NCI-H1105 (cell line): ENCODE results near the gene RNU6-7.
A peak's percentile ranks its signal among the peaks of the same experiment; 100 is the strongest.

Experiments used
- DNase-seq: peaks from one replicate; lab custom pipeline; 2025; lab: John Stamatoyannopoulos, UW

RNU6-7 gene

DNA sequence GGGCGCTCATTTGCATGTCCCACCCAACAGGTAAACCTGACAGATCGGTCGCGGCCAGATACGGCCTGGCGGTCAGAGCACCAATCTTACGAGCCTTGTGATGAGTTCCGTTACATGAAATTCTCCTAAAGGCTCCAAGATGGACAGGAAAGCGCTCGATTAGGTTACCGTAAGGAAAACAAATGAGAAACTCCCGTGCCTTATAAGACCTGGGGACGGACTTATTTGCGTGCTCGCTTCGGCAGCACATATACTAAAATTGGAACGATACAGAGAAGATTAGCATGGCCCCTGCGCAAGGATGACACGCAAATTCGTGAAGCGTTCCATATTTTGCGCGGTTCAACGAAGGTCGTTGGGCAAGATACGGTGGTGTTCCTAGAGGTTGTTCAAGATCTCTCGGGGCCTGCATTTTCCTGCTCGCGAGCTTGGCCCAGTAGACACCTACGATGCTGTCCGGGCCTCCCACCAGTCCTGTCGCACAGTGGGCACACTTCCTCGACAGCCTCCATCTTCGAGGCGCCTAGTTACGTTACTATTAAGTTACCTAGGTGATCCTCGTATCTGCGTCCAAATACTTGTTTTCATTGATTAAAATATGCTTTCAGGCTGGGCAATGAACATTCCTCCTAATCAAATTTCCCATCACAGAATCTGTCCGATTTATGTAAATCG lies at the start of gene RNU6-7:
Gene RNU6-7 (plus strand): TSS at position 230 of the 675 bp plus-strand sequence.
- DNase-seq, result peak; percentile 38

- no peak for DNase-seq
Observed at GRCh38 chr14:32166029-32166428, 35.8 kb upstream of the RNU6-7 start.

GRCh38 chr14:32166924-32167323 lies 34.9 kb upstream of the RNU6-7 start:
- no peak for DNase-seq

DNA sequence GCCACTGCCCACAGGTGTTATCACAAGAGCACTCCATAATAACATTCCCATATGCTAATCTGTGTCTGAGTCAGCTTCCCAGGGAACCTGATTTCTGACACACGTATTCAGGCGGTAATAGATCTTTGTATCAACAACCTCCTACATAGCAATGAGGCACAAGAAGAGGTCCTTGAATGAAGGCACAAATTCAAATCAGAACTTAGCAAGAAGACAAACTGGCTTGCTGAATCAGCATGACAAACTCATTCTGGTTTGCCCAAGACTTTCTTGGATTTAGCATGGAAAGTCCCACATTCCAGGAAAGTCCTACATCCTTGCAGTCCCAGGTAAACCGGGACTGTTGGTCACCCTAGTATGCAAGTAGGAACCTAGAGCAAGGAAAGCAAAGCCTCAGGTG lies 33.9 kb upstream of the RNU6-7 start:
- no peak for DNase-seq

DNA sequence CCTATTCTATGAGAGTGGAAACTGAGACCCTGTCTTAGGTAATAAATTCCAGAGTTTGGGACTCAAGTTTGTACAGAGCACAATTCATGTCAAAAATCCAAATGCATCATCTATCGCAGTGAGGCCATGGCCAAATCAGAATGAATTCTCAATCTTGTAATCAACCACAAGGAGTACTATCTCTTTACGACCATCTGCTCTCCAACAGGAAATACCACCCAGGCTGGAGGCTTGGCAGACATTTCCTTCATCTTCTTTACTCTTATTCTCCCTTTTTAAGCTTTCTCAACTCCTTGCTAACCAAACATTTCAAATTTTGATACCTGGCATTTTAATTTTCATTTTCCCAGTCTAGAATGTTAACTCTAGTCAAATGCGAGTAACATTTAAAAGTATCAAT lies 32.7 kb upstream of the RNU6-7 start:
- no peak for DNase-seq

DNA sequence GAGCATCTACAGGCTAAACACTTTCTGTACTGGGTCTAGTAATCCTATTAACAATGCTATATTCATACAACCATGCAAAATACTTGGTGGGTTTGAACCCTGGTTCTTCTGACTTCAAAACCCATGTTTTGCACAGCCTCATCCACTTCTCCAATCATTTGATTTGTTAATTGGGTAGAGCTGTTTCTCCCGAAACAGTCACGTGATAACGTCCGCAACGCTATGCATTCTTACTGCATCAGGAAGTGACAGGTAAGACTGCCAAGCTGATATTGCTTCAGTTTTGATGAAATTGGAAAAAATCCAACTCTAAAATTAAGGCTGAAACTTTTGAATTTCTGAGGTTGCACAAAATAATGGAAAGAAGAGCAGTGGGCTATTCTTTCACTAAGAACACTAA lies 30.4 kb upstream of the RNU6-7 start:
- no peak for DNase-seq

DNA sequence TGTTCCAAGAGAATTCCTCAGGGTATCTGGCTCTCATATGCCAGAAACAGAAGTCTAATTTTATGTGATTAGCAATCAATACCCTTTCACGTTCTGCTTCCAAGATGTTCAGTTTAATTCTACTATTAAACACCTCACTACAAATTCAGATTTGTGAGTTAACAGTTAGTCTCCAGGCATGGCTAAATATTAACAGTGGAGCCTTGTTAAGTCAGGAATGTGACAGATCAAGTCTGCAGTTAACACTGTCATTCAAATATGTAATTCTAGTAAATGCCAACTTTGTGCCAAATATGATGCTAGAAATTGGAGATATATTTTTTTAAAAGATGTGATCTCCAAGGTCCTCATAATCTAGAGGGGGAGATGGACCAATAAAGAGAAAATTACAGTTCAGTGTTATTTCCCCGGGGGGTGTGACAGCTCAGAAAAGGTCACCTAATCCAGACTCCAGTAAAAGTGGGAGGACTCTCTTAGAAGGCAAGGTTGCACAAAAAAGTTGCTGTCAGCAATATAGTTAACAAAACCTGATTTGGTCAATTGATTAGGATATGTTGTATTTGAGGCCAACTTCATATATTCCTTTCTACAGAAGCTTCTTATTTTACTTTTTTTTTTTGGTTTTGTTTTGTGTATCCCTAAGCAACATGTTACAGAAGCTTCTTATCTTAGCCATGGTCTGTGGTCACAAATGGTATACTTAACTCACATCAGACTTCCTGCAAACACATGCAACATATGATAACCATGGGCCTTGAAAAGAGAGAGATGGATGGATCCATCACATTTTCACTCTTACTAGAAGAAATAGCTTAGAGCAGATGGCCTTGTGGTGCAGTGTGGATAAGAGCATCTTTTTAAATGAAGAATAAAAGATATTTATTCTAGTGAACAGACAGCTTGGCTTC lies 18.4 kb upstream of the RNU6-7 start:
- DNase-seq, result no peak

DNA sequence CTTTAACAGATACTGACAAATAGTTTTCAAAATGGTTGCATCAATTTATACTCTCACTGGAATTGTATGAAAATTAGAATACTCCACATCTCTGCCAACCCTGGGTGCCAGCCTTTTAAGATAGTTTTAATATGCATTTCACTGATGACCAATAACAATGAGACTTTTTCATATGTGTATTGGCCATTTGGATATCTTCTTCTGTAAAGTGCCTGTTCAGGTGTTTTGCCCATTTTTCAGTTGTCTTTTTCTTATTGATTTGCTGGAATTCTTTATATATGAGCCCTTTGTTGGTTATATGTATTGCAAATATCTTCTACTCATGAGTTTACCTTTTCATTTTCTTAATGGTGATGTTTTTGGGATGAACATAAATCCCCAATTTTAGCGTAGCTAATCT lies 16.7 kb upstream of the RNU6-7 start:
- DNase-seq, result no peak

- DNase-seq, result no peak
Observed at GRCh38 chr14:32186248-32186647, 15.6 kb upstream of the RNU6-7 start.

DNA sequence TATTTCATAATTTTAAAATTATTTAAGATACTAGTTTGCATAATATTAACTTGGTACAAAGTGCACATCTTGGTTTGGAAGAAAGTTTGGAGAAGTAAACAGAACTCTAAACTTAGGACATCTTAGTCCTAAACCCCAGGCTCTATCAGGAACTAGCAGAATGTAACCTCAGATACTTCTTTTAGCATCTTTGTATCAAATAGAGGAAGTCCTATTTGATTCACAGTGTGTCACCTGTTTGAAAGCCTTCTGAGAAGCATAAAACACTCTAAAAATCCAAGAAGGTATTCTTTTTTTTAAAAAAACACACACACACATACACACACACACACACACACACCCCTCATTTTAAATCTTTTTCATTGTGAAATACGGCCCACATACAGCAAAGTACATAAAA lies 12.0 kb upstream of the RNU6-7 start:
- DNase-seq, result no peak

- DNase-seq, result no peak
Observed at GRCh38 chr14:32190673-32191072, 11.2 kb upstream of the RNU6-7 start.

- no peak for DNase-seq
Observed at GRCh38 chr14:32192712-32193373, 9.0 kb upstream of the RNU6-7 start.

- DNase-seq, result no peak
Observed at GRCh38 chr14:32193532-32193931, 8.3 kb upstream of the RNU6-7 start.

DNA sequence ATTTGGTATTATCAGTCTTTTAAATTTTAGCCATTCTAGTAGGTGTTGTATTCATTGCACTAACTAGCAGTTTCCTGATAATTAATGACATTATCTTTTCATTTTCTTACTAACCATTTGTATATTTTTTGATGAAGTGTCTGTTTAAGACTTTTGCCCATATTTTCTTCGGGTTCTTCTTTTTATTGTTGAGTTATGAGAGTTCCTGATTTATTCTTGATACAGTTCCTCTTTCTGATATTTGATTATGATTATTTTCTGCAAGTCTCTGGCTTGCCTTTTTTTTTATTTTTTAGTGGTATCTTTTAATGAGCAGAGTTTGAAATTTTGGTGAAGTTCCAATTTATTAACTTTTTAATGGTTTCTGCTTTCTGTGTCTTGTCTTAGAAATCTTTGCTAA lies 6.2 kb upstream of the RNU6-7 start:
- DNase-seq, result no peak

- no peak for DNase-seq
Observed at GRCh38 chr14:32197919-32198318, 3.9 kb upstream of the RNU6-7 start.

DNA sequence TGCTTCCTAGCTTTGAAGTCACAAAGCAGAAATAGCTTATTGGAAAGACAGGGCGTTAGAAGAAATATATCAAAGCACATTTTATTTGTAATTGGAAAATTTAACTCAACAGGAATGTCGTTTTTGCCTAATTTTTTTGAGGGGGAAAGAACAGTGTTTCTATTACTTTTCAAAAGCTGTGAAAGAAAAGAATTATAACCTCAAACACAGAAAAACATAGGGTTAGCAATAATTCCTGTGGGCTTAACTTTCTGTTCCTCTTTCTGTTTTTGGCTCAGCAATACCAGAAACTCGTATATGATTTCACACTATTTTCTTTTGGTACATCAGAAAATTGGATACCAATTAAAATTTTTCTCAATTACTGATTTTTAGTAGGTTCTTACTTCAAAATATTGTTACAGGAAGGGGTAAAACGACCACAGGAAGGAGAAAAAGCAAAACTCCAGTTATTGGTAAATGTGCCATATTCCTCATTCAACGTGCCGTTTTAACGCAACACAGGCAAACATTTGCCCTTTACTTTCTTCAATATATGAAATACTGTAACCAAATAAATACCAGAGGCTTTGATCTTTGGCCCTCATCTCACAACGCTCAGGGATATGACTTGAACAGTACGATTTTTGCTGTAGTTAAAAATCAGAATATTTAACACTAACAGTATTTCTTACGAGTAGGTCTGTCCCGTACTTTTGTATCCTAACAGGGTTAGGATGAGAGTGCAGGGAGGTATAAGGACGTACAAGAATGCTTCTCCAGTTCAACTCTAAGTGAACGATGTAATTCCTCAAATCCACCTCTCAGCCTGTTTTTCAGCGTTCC lies 1.3 kb upstream of the RNU6-7 start:
- no peak for DNase-seq

DNA sequence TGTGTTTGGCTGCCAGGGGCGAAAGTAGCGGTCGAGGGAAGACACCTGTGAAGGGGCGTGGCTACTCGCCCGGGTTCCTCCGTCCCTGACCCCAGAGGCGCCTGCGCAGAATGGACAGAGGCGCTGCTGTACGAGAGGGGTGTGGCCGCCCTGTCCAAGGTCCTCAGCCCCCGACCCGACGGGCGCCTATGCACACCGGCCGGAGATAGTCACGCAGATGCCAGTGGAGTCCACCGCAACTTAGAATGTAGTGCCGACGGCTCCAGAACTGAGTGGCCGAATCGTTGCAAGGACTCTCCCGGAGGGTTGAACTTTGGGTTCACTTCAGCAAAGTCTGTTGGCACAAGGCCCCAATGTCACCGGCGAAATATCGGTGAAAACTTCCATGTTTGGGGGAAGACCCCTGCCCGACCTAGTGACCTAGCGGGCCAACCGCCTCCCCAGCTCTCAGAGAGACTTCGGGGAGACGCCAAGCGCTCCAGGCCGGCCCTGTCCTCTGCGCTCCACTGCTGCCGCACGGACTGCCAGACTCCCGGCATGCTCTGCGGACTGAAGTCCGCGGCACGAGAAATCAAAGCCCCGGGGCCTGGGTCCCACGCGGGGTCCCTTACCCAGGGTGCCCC lies 541 bp upstream of the RNU6-7 start:
- DNase-seq, result peak; percentile 86

GRCh38 chr14:32202491-32202997 lies 699 bp downstream of the RNU6-7 start:
- DNase-seq, result no peak

- peak; percentile 92 for DNase-seq
Observed at GRCh38 chr14:32202998-32203882, 1.4 kb downstream of the RNU6-7 start, which contains the start of gene RNU6-8. TSS of gene RNU6-8 (minus strand) at chr14:32203269.

DNA sequence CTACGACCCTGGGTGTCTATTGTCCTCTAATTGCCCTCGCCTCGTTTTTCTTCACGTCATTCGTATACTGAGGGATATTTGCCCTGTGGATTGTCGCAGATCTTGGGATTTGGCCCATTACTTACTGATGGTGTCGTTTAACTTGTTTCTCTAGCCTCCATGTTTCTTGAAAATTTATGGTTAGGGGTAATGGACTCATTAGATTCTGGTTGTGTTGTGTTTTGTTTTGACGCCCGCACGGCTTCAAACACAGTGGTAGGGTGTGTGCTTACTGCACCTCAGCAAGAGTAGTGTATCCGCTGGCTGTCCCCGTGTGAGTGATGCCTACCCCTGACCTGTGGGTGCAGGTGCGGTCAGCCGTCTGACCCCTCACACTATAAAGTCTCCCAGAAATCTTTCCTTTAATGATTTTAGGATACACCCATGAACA lies 2.1 kb downstream of the RNU6-7 start:
- peak; percentile 14 for DNase-seq
